ENCODE data around the gene ATP6V0D1. TPM values are rescaled to one million over a fixed set of nuclear protein-coding genes. Genes with fewer than 3 reads are reported as not detected.

ATP6V0D1 gene
- total and polyA plus RNA-seq, 2 experiments from 2014 or later: 20.6 to 68.7 TPM

DNA sequence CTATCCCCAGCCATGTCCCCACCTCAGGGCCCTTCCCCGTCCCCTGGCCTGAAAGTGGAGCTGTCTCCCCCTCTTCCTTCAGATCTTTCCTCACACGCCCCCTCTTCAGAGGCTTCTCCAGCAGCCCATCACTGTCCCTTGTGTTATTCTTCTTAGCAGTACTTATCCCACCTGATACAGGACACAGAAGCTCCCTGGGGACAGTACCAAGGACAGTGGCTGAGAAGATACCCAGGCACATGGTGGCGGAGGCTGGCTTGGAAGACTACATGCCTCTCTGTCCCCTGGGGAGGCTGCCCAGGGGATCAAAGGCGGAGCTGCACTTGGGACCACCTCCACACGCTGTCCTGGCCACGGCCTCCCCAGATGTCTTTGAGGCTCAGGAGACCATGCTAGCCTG lies 26.1 kb downstream of the ATP6V0D1 start:
- TF ChIP-seq CREB1 (CRISPR knock-in tag; IDR thresholded peaks at IDR 0.05; ENCODE audit: low read depth): no peak
- TF ChIP-seq EZH2phosphoT487 (IDR thresholded peaks at IDR 0.05; ENCODE audit: unreplicated experiment): no peak
- no peak for TF ChIP-seq ZNF331 (CRISPR knock-in tag; IDR thresholded peaks at IDR 0.05; ENCODE audit: low read depth)
- no peak for TF ChIP-seq ZNF114 (CRISPR knock-in tag; IDR thresholded peaks at IDR 0.05)
- TF ChIP-seq, protein P1, sequence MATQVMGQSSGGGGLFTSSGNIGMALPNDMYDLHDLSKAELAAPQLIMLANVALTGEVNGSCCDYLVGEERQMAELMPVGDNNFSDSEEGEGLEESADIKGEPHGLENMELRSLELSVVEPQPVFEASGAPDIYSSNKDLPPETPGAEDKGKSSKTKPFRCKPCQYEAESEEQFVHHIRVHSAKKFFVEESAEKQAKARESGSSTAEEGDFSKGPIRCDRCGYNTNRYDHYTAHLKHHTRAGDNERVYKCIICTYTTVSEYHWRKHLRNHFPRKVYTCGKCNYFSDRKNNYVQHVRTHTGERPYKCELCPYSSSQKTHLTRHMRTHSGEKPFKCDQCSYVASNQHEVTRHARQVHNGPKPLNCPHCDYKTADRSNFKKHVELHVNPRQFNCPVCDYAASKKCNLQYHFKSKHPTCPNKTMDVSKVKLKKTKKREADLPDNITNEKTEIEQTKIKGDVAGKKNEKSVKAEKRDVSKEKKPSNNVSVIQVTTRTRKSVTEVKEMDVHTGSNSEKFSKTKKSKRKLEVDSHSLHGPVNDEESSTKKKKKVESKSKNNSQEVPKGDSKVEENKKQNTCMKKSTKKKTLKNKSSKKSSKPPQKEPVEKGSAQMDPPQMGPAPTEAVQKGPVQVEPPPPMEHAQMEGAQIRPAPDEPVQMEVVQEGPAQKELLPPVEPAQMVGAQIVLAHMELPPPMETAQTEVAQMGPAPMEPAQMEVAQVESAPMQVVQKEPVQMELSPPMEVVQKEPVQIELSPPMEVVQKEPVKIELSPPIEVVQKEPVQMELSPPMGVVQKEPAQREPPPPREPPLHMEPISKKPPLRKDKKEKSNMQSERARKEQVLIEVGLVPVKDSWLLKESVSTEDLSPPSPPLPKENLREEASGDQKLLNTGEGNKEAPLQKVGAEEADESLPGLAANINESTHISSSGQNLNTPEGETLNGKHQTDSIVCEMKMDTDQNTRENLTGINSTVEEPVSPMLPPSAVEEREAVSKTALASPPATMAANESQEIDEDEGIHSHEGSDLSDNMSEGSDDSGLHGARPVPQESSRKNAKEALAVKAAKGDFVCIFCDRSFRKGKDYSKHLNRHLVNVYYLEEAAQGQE (IDR thresholded peaks at IDR 0.05; ENCODE audit: unreplicated experiment): no peak
- TF ChIP-seq POLR2AphosphoS5 (IDR thresholded peaks at IDR 0.05; ENCODE audit: low read depth): no peak
- H3K27ac Mint-ChIP-seq: no peak overlapping the region
- ATAC-seq (no peak), DNase-seq (ENCODE audit: low spot score) (no peak)
- Histone ChIP-seq H3K27ac (ENCODE audit: low read depth) (no peak overlapping the region), H3K4me1 (ENCODE audit: insufficient read depth) (no peaks in the 10 kb centered on the region), H3F3A (replicated peaks; ENCODE audit: low read depth) (no peaks in the 10 kb centered on the region), H3K4me2 (no peak overlapping the region), H3K9me2 (ENCODE audit: insufficient read depth) (no peaks in the 10 kb centered on the region), H2AFZ (no peak overlapping the region), H3K36me3 (ENCODE audit: insufficient read depth) (no peaks in the 10 kb centered on the region), H4K20me1 (replicated peaks; ENCODE audit: insufficient read depth) (no peaks in the 10 kb centered on the region; the same call in 1 of the 2 replicates), H3K4me3 (no peak overlapping the region), H3K79me2 (replicated peaks; ENCODE audit: insufficient read depth) (no peaks in the 10 kb centered on the region), H3K27me3 (ENCODE audit: insufficient read depth) (no peaks in the 10 kb centered on the region)
- H3K9me3 Mint-ChIP-seq: no peaks in the 10 kb centered on the region
- H3K4me3 Mint-ChIP-seq: no peak overlapping the region
- H3K4me1 Mint-ChIP-seq: peaks cover 10% of the 10 kb centered on the region
- peaks cover 11% of the 10 kb centered on the region for H3K27me3 Mint-ChIP-seq (ENCODE audit: insufficient read depth, low read depth, poor library complexity)
- no peaks in the 10 kb centered on the region; the same call in 2 of the 3 replicates for H3K36me3 Mint-ChIP-seq (ENCODE audit: low read depth)

DNA sequence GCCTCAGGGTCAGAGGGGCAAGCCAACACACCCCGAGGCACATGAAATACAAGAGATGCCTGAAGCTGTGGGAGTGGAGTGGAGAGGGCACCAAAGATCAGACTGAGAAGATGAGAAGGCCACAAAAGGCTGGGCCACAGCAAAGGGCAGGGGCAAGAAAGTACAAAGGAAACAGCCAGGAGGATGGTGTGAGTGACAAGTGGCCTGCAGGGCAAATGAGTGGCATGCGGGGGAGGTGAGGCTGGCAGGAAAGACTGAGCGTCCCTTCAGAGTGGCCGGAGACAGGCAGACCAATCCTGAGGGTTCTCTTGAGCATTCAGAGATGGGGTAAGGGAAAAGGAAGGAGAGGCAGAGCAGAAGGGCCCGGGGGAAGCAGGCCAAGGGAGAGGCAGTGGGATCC lies 26.9 kb downstream of the ATP6V0D1 start:
- Mint-ChIP-seq H3K36me3 (ENCODE audit: low read depth) (peaks cover 2% of the 10 kb centered on the region; the same call in 2 of the 3 replicates), H3K4me1 (peaks cover 10% of the 10 kb centered on the region), H3K27me3 (ENCODE audit: insufficient read depth, low read depth, poor library complexity) (peaks cover 11% of the 10 kb centered on the region), H3K27ac (no peak overlapping the region), H3K9me3 (no peaks in the 10 kb centered on the region), H3K4me3 (no peak overlapping the region; the same call in 2 of the 3 replicates)
- H2AFZ ChIP-seq: no peak overlapping the region
- H3K9me2 ChIP-seq (ENCODE audit: insufficient read depth): no peaks in the 10 kb centered on the region
- H3K4me3 ChIP-seq: no peak overlapping the region
- no peak overlapping the region for H3K4me2 ChIP-seq
- ATAC-seq (no peak), DNase-seq (ENCODE audit: low spot score) (no peak)
- no peaks in the 10 kb centered on the region; the same call in 1 of the 2 replicates for H4K20me1 ChIP-seq (replicated peaks; ENCODE audit: insufficient read depth)
- H3K79me2 ChIP-seq (replicated peaks; ENCODE audit: insufficient read depth): no peaks in the 10 kb centered on the region
- no peaks in the 10 kb centered on the region for H3F3A ChIP-seq (replicated peaks; ENCODE audit: low read depth)
- no peak overlapping the region for H3K27ac ChIP-seq (ENCODE audit: low read depth)
- no peaks in the 10 kb centered on the region for H3K27me3 ChIP-seq (ENCODE audit: insufficient read depth)
- no peaks in the 10 kb centered on the region for H3K36me3 ChIP-seq (ENCODE audit: insufficient read depth)
- no peaks in the 10 kb centered on the region for H3K4me1 ChIP-seq (ENCODE audit: insufficient read depth)
- TF ChIP-seq ZNF114 (CRISPR knock-in tag; IDR thresholded peaks at IDR 0.05) (no peak), NANOG (IDR thresholded peaks at IDR 0.05; ENCODE audit: borderline replicate concordance) (no peak), EZH2phosphoT487 (IDR thresholded peaks at IDR 0.05; ENCODE audit: unreplicated experiment) (no peak), CREB1 (CRISPR knock-in tag; IDR thresholded peaks at IDR 0.05; ENCODE audit: low read depth) (no peak), ZNF331 (CRISPR knock-in tag; IDR thresholded peaks at IDR 0.05; ENCODE audit: low read depth) (no peak)
- TF ChIP-seq, protein P1 (IDR thresholded peaks at IDR 0.05; ENCODE audit: unreplicated experiment): no peak
- TF ChIP-seq, protein P2, sequence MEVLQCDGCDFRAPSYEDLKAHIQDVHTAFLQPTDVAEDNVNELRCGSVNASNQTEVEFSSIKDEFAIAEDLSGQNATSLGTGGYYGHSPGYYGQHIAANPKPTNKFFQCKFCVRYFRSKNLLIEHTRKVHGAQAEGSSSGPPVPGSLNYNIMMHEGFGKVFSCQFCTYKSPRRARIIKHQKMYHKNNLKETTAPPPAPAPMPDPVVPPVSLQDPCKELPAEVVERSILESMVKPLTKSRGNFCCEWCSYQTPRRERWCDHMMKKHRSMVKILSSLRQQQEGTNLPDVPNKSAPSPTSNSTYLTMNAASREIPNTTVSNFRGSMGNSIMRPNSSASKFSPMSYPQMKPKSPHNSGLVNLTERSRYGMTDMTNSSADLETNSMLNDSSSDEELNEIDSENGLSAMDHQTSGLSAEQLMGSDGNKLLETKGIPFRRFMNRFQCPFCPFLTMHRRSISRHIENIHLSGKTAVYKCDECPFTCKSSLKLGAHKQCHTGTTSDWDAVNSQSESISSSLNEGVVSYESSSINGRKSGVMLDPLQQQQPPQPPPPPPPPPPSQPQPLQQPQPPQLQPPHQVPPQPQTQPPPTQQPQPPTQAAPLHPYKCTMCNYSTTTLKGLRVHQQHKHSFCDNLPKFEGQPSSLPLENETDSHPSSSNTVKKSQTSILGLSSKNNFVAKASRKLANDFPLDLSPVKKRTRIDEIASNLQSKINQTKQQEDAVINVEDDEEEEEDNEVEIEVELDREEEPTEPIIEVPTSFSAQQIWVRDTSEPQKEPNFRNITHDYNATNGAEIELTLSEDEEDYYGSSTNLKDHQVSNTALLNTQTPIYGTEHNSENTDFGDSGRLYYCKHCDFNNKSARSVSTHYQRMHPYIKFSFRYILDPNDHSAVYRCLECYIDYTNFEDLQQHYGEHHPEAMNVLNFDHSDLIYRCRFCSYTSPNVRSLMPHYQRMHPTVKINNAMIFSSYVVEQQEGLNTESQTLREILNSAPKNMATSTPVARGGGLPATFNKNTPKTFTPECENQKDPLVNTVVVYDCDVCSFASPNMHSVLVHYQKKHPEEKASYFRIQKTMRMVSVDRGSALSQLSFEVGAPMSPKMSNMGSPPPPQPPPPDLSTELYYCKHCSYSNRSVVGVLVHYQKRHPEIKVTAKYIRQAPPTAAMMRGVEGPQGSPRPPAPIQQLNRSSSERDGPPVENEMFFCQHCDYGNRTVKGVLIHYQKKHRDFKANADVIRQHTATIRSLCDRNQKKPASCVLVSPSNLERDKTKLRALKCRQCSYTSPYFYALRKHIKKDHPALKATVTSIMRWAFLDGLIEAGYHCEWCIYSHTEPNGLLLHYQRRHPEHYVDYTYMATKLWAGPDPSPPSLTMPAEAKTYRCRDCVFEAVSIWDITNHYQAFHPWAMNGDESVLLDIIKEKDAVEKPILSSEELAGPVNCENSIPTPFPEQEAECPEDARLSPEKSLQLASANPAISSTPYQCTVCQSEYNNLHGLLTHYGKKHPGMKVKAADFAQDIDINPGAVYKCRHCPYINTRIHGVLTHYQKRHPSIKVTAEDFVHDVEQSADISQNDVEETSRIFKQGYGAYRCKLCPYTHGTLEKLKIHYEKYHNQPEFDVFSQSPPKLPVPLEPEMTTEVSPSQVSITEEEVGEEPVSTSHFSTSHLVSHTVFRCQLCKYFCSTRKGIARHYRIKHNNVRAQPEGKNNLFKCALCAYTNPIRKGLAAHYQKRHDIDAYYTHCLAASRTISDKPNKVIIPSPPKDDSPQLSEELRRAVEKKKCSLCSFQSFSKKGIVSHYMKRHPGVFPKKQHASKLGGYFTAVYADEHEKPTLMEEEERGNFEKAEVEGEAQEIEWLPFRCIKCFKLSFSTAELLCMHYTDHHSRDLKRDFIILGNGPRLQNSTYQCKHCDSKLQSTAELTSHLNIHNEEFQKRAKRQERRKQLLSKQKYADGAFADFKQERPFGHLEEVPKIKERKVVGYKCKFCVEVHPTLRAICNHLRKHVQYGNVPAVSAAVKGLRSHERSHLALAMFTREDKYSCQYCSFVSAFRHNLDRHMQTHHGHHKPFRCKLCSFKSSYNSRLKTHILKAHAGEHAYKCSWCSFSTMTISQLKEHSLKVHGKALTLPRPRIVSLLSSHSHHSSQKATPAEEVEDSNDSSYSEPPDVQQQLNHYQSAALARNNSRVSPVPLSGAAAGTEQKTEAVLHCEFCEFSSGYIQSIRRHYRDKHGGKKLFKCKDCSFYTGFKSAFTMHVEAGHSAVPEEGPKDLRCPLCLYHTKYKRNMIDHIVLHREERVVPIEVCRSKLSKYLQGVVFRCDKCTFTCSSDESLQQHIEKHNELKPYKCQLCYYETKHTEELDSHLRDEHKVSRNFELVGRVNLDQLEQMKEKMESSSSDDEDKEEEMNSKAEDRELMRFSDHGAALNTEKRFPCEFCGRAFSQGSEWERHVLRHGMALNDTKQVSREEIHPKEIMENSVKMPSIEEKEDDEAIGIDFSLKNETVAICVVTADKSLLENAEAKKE (CRISPR knock-in tag; IDR thresholded peaks at IDR 0.05): no peak
